ENCODE results near the gene MARCHF6. TPM values are rescaled to one million over a fixed set of nuclear protein-coding genes. Genes with fewer than 3 reads are reported as not detected.

Gene MARCHF6
- total and polyA plus RNA-seq, 2 of the 8 experiments (the other 6 are each of a cell fraction or from before 2014, with no cell fraction given) = 93.1 to 118 TPM

- no peak overlapping the region for H3K4me2 ChIP-seq (ENCODE audit: insufficient read depth in 1 of 2, low read depth in 2 of 2, low read length in 2 of 2)
- CTCF ChIA-PET (ENCODE audit: partially characterized antibody) = interaction anchor here (1.8 to 2.0 kb wide), 2 partner anchors 40 to 41 kb away, joined by 6 read pairs; no protein-coding TSS in a partner anchor
- H2BK5ac ChIP-seq (ENCODE audit: low read depth, low read length) = no peak overlapping the region
- no peak overlapping the region for H4K8ac ChIP-seq (ENCODE audit: extremely low read depth, insufficient read depth, low read length)
- H2BK12ac ChIP-seq (ENCODE audit: low read depth, low read length) = no peak overlapping the region
- H2BK120ac ChIP-seq (replicated peaks; ENCODE audit: low read depth, low read length) = no peak overlapping the region
- no peak overlapping the region for H2BK20ac ChIP-seq (ENCODE audit: low read length)
- H4K91ac ChIP-seq (replicated peaks; ENCODE audit: insufficient read length, low read length) = no peak overlapping the region
- H3K23me2 ChIP-seq (ENCODE audit: low read depth, low read length) = no peaks in the 10 kb centered on the region
- POLR2A ChIA-PET (ENCODE audit: partially characterized antibody) = interaction anchor here (0.6 to 1.2 kb wide), 2 partner anchors 8 to 60 kb away, joined by 3 read pairs; no protein-coding TSS in a partner anchor
- no peak overlapping the region for H2AK5ac ChIP-seq (ENCODE audit: low read depth, low read length)
- H3K27ac ChIP-seq (ENCODE audit: low read depth, low read length) = no peak overlapping the region
- H3K14ac ChIP-seq (ENCODE audit: insufficient read length) = no peak overlapping the region
- H3K9me3 ChIP-seq (ENCODE audit: insufficient read depth in 2 of 2, low read depth in 1 of 2, low read length in 1 of 2) = no peaks in the 10 kb centered on the region
- no peaks in the 10 kb centered on the region for H3K27me3 ChIP-seq (replicated peaks in 1 of 4; ENCODE audit: control insufficient read depth in 3 of 4, extremely low read depth in 1 of 4, insufficient read depth in 3 of 4, low read length in 3 of 4)
- FAIRE-seq (no peak), DNase-seq (ENCODE audit: low read depth in 1 of 2, low spot score in 2 of 2) (no peak)
- no peak overlapping the region for H3K4ac ChIP-seq (replicated peaks; ENCODE audit: insufficient read length, low read depth, low read length)
- H3K79me1 ChIP-seq (ENCODE audit: low read depth, low read length) = no peaks in the 10 kb centered on the region
- no peaks in the 10 kb centered on the region for H3K79me2 ChIP-seq (ENCODE audit: control insufficient read depth in 1 of 2, insufficient read depth in 2 of 2, low read length in 2 of 2)
- no peak overlapping the region for H3K18ac ChIP-seq (ENCODE audit: extremely low read depth, low read length)
- H4K20me1 ChIP-seq (replicated peaks in 1 of 2; ENCODE audit: control insufficient read depth in 1 of 2, insufficient read depth in 2 of 2, low read length in 2 of 2) = no peaks in the 10 kb centered on the region
- no peak overlapping the region for H2AFZ ChIP-seq (ENCODE audit: low read length)
- H3K23ac ChIP-seq (ENCODE audit: insufficient read length) = no peak overlapping the region
- H3K56ac ChIP-seq (replicated peaks; ENCODE audit: insufficient read length, low read depth, low read length) = no peak overlapping the region
- no peaks in the 10 kb centered on the region for H3K36me3 ChIP-seq (ENCODE audit: control insufficient read depth in 2 of 4, insufficient read depth in 4 of 4, low read length in 3 of 4)
- no peak overlapping the region for H2BK15ac ChIP-seq (ENCODE audit: low read length)
- H3K4me1 ChIP-seq (replicated peaks in 1 of 4; ENCODE audit: control insufficient read depth in 3 of 4, insufficient read depth in 4 of 4, low read length in 3 of 4) = no peaks in the 10 kb centered on the region
- H4K5ac ChIP-seq (ENCODE audit: insufficient read length, low read depth, low read length) = no peak overlapping the region
- no peak overlapping the region for H3K4me3 ChIP-seq (ENCODE audit: extremely low read depth in 1 of 4, insufficient read depth in 2 of 4, low read depth in 3 of 4, low read length in 4 of 4)
- no peak overlapping the region for H3K9ac ChIP-seq (replicated peaks in 1 of 4; ENCODE audit: extremely low read depth in 1 of 4, low read depth in 3 of 4, low read length in 3 of 4)
- WGBS, 2 experiments (ENCODE audit: extremely low coverage in 1 of 2, insufficient coverage in 1 of 2, insufficient read length in 1 of 2, insufficient replicate concordance in 2 of 2, low coverage in 1 of 2, low lambda C conversion rate in 2 of 2, missing lambda C conversion rate in 1 of 2) = 92% methylated on average over 6 of the region's 6 CpGs; no CpG with 5 or more reads in 1 of the 2 experiments
- TF ChIP-seq TEAD4 (IDR thresholded peaks at IDR 0.05; ENCODE audit: low read depth, low read length) (no peak), GTF2F1 (IDR thresholded peaks at IDR 0.05; ENCODE audit: borderline replicate concordance, low read depth, low read length) (no peak), KDM1A (IDR thresholded peaks at IDR 0.05; ENCODE audit: borderline replicate concordance, low read length) (no peak), BCL11A (IDR thresholded peaks at IDR 0.05; ENCODE audit: low read depth in 2 of 2, low read length in 2 of 2) (no peak), TCF12 (IDR thresholded peaks at IDR 0.05; ENCODE audit: low read depth, low read length) (no peak), NRF1 (IDR thresholded peaks at IDR 0.05; ENCODE audit: low read depth, low read length) (no peak), EZH2 (IDR thresholded peaks at IDR 0.05; ENCODE audit: low read depth, low read length, severe bottlenecking) (no peak), POLR2AphosphoS5 (IDR thresholded peaks at IDR 0.05; ENCODE audit: low read depth, low read length) (no peak)
- TF ChIP-seq, protein P1, sequence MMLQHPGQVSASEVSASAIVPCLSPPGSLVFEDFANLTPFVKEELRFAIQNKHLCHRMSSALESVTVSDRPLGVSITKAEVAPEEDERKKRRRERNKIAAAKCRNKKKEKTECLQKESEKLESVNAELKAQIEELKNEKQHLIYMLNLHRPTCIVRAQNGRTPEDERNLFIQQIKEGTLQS (IDR thresholded peaks at IDR 0.05; ENCODE audit: insufficient read depth, low read depth, low read length) = no peak
Measured at GRCh38 chr5:10324518-10325370, 28.8 kb upstream of the MARCHF6 start.

Measured in H1 (cell line).